WTC11 (cell line): Measurements from ENCODE around the gene FAM177B. TPM values are rescaled to one million over a fixed set of nuclear protein-coding genes. Genes with fewer than 3 reads are reported as not detected.

ENCODE experiments used
- ATAC-seq: fragments of 200-7000 bp; cut with Tn5 transposase; 2 replicates; pipeline ENCODE4 v1.10.0; 2021; ENCODE audit warnings: mild to moderate bottlenecking, moderate library complexity
- CTCF ChIA-PET: fragments of 300-600 bp; sonication (Branson Sonifier 250); formaldehyde crosslinking; loops from one replicate; lab custom pipeline; 2021; ENCODE audit warnings: antibody characterized with exemption; lab: Charles Lee
- POLR2A ChIA-PET: fragments of 350-600 bp; sonication (Branson Sonifier 250); formaldehyde crosslinking; loops from one replicate; lab custom pipeline; 2021; ENCODE audit warnings: antibody characterized with exemption; lab: Charles Lee
- DNase-seq: peaks from one replicate; pipeline ENCODE4 v3.0.0; 2021; ENCODE audit warnings: low spot score
- H3K27ac Mint-ChIP-seq: 2 replicates; pipeline ENCODE4 v1.8.0; 2021; ENCODE audit warnings: mixed read lengths
- H3K27me3 Mint-ChIP-seq: 2 replicates; pipeline ENCODE4 v1.8.0; 2021; ENCODE audit warnings: low read depth, mild to moderate bottlenecking, moderate library complexity, mixed read lengths
- H3K36me3 Mint-ChIP-seq: 2 replicates; pipeline ENCODE4 v1.8.0; 2021; ENCODE audit warnings: mixed read lengths
- H3K4me1 Mint-ChIP-seq: 2 replicates; pipeline ENCODE4 v1.8.0; 2022; ENCODE audit warnings: mixed read lengths
- H3K4me3 Mint-ChIP-seq: 2 replicates; pipeline ENCODE4 v1.8.0; 2021; ENCODE audit warnings: mild to moderate bottlenecking, moderate library complexity, mixed read lengths
- H3K9me3 Mint-ChIP-seq: 2 replicates; pipeline ENCODE4 v1.8.0; 2021; ENCODE audit warnings: mixed read lengths
- ATF1 ChIP-seq: sonication (generic); formaldehyde crosslinking; IDR thresholded peaks from 2 replicates; pipeline ENCODE4 v1.8.1; 2023; ENCODE audit warnings: mild to moderate bottlenecking, moderate library complexity, missing genetic modification reagents
- CDX4 ChIP-seq: fragments of 250-450 bp; sonication (Bioruptor Pico); IDR thresholded peaks from 2 replicates; pipeline ENCODE4 v1.9.0; 2021; ENCODE audit warnings: moderate library complexity, mild to moderate bottlenecking, inconsistent platforms, borderline replicate concordance
- E2F5 ChIP-seq: sonication (generic); formaldehyde crosslinking; IDR thresholded peaks from 2 replicates; pipeline ENCODE4 v1.8.1; 2022; ENCODE audit warnings: mild to moderate bottlenecking, moderate library complexity, missing genetic modification reagents
- ELF4 ChIP-seq: sonication (generic); formaldehyde crosslinking; IDR thresholded peaks from 2 replicates; pipeline ENCODE4 v1.8.1; 2022; ENCODE audit warnings: low read depth, mild to moderate bottlenecking, moderate library complexity, missing genetic modification reagents
- ERG ChIP-seq: fragments of 250-450 bp; sonication (Bioruptor Pico); IDR thresholded peaks from 2 replicates; pipeline ENCODE4 v1.8.0; 2021; ENCODE audit warnings: mild to moderate bottlenecking
- ESRRA ChIP-seq: sonication (generic); formaldehyde crosslinking; IDR thresholded peaks from 2 replicates; pipeline ENCODE4 v1.8.1; 2022; ENCODE audit warnings: mild to moderate bottlenecking, missing genetic modification reagents, borderline replicate concordance
- NFYB ChIP-seq: sonication (generic); formaldehyde crosslinking; conservative IDR thresholded peaks from 2 replicates; pipeline ENCODE4 v1.8.0; 2022; ENCODE audit warnings: low read depth, missing genetic modification reagents
- RORB ChIP-seq: fragments of 250-450 bp; sonication (Bioruptor Pico); IDR thresholded peaks from 2 replicates; pipeline ENCODE4 v1.9.0; 2021; ENCODE audit warnings: mild to moderate bottlenecking
- TEAD4 ChIP-seq: sonication (generic); formaldehyde crosslinking; IDR thresholded peaks from 2 replicates; pipeline ENCODE4 v1.8.0; 2022; ENCODE audit warnings: mild to moderate bottlenecking, missing genetic modification reagents
- ZNF121 ChIP-seq: sonication (generic); formaldehyde crosslinking; IDR thresholded peaks from 2 replicates; pipeline ENCODE4 v1.8.0; 2023; ENCODE audit warnings: missing genetic modification reagents
- ZNF138 ChIP-seq: sonication (generic); formaldehyde crosslinking; conservative IDR thresholded peaks from 2 replicates; pipeline ENCODE4 v1.8.1; 2022; ENCODE audit warnings: mild to moderate bottlenecking, moderate library complexity, missing genetic modification reagents
- ZNF396 ChIP-seq: fragments of 250-450 bp; sonication (Bioruptor Pico); IDR thresholded peaks from 2 replicates; pipeline ENCODE4 v1.8.0; 2021; ENCODE audit warnings: mild to moderate bottlenecking, moderate library complexity, borderline replicate concordance
- ZNF416 ChIP-seq: fragments of 250-450 bp; sonication (Bioruptor Pico); IDR thresholded peaks from 2 replicates; pipeline ENCODE4 v1.9.0; 2021; ENCODE audit warnings: mild to moderate bottlenecking, inconsistent platforms
- ZNF671 ChIP-seq: fragments of 250-450 bp; sonication (Bioruptor Pico); IDR thresholded peaks from 2 replicates; pipeline ENCODE4 v1.8.0; 2021; ENCODE audit warnings: mild to moderate bottlenecking
- total RNA-seq: library from RNA; stranded (reverse); gene quantifications from 3 replicates; pipeline ENCODE4 v1.2.3, GENCODE V29; 2021
- TF ChIP-seq, protein P1 (sequence below): sonication (generic); formaldehyde crosslinking; IDR thresholded peaks from 2 replicates; pipeline ENCODE4 v1.8.0; 2022; ENCODE audit warnings: mild to moderate bottlenecking, missing genetic modification reagents
- TF ChIP-seq, protein P2 (sequence below): sonication (generic); formaldehyde crosslinking; IDR thresholded peaks from 2 replicates; pipeline ENCODE4 v1.8.1; 2023; ENCODE audit warnings: mild to moderate bottlenecking, missing genetic modification reagents
- TF ChIP-seq, protein P3 (sequence below): fragments of 200-600 bp; IDR thresholded peaks from 2 replicates; pipeline ENCODE4 v1.8.0; 2022; ENCODE audit warnings: antibody characterized with exemption

The FAM177B gene
- total RNA-seq, 1 experiment from 2014 or later: not detected

DNA sequence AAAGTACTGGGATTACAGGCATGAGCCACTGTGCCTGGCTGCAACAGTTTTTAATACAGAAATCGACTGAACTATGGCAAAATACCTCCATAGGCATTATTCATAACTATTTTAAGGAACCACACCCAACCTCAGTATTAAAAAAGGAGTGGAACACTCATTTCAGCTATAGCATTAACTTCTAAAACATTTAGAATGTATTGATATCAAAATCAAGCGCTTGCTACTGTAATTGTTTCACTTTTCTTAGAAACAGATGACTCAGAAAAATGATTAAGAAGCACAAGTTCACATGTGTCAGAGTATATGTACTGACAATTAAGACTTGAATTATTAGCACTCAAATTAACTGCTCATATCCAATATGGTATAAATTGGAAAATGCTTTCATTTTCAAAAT lies 39.8 kb upstream of the FAM177B start:
- Mint-ChIP-seq H3K27me3 (no peaks in the 10 kb centered on the region), H3K4me1 (no peaks in the 10 kb centered on the region), H3K27ac (no peak overlapping the region), H3K36me3 (peaks cover 20% of the 10 kb centered on the region), H3K4me3 (no peak overlapping the region), H3K9me3 (peaks cover 5% of the 10 kb centered on the region)
- ChIA-PET POLR2A (interaction anchor here (0.7 kb wide), 1 partner anchor 117 kb away, joined by 6 read pairs; no protein-coding TSS in a partner anchor), CTCF (interaction anchor here (0.9 to 1.6 kb wide), 2 partner anchors 63 to 72 kb away, joined by 3 to 4 read pairs; no protein-coding TSS in a partner anchor)
- TF ChIP-seq ERG (CRISPR knock-in tag) (no peak), RORB (CRISPR knock-in tag) (no peak), TEAD4 (CRISPR knock-in tag) (no peak), CDX4 (CRISPR knock-in tag) (no peak)
- TF ChIP-seq, protein P1, sequence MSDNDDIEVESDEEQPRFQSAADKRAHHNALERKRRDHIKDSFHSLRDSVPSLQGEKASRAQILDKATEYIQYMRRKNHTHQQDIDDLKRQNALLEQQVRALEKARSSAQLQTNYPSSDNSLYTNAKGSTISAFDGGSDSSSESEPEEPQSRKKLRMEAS: no peak
- DNase-seq (no peak), ATAC-seq (no peak)

GRCh38 chr1:222697826-222698225 lies 39.2 kb upstream of the FAM177B start:
- CTCF ChIA-PET: interaction anchor here (0.7 to 1.6 kb wide), 3 partner anchors 8 to 71 kb away, joined by 3 to 4 read pairs (median 3); no protein-coding TSS in a partner anchor
- no peaks in the 10 kb centered on the region for H3K4me1 Mint-ChIP-seq
- no peak for DNase-seq
- POLR2A ChIA-PET: interaction anchor here (0.7 kb wide), 1 partner anchor 116 kb away, joined by 6 read pairs; no protein-coding TSS in a partner anchor
- no peaks in the 10 kb centered on the region for H3K27me3 Mint-ChIP-seq
- no peak overlapping the region for H3K27ac Mint-ChIP-seq
- H3K36me3 Mint-ChIP-seq: peaks cover 26% of the 10 kb centered on the region
- ATAC-seq: no peak
- H3K4me3 Mint-ChIP-seq: no peak overlapping the region
- peaks cover 5% of the 10 kb centered on the region for H3K9me3 Mint-ChIP-seq
- TF ChIP-seq NFYB (CRISPR knock-in tag): no peak
- TF ChIP-seq ZNF121: no peak
- no peak for TF ChIP-seq ELF4 (CRISPR knock-in tag)
- no peak for TF ChIP-seq RORB (CRISPR knock-in tag)
- TF ChIP-seq ZNF396 (CRISPR knock-in tag): no peak
- TF ChIP-seq E2F5 (CRISPR knock-in tag): no peak
- no peak for TF ChIP-seq ZNF671 (CRISPR knock-in tag)
- TF ChIP-seq ATF1: no peak
- no peak for TF ChIP-seq ZNF138 (CRISPR knock-in tag)
- TF ChIP-seq ZNF416 (CRISPR knock-in tag): no peak
- TF ChIP-seq, protein P2, sequence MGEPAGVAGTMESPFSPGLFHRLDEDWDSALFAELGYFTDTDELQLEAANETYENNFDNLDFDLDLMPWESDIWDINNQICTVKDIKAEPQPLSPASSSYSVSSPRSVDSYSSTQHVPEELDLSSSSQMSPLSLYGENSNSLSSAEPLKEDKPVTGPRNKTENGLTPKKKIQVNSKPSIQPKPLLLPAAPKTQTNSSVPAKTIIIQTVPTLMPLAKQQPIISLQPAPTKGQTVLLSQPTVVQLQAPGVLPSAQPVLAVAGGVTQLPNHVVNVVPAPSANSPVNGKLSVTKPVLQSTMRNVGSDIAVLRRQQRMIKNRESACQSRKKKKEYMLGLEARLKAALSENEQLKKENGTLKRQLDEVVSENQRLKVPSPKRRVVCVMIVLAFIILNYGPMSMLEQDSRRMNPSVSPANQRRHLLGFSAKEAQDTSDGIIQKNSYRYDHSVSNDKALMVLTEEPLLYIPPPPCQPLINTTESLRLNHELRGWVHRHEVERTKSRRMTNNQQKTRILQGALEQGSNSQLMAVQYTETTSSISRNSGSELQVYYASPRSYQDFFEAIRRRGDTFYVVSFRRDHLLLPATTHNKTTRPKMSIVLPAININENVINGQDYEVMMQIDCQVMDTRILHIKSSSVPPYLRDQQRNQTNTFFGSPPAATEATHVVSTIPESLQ (CRISPR knock-in tag): no peak
- TF ChIP-seq, protein P3, sequence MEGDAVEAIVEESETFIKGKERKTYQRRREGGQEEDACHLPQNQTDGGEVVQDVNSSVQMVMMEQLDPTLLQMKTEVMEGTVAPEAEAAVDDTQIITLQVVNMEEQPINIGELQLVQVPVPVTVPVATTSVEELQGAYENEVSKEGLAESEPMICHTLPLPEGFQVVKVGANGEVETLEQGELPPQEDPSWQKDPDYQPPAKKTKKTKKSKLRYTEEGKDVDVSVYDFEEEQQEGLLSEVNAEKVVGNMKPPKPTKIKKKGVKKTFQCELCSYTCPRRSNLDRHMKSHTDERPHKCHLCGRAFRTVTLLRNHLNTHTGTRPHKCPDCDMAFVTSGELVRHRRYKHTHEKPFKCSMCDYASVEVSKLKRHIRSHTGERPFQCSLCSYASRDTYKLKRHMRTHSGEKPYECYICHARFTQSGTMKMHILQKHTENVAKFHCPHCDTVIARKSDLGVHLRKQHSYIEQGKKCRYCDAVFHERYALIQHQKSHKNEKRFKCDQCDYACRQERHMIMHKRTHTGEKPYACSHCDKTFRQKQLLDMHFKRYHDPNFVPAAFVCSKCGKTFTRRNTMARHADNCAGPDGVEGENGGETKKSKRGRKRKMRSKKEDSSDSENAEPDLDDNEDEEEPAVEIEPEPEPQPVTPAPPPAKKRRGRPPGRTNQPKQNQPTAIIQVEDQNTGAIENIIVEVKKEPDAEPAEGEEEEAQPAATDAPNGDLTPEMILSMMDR: no peak
- TF ChIP-seq ESRRA (CRISPR knock-in tag): no peak
